Lower leg skin (tissue), 3 donors: ENCODE measurements around the gene BEAN1.

Experiments used
- POLR2A ChIP-seq, 2 donors: fragments of 450-650 bp; IDR thresholded peaks; one replicate each; pipeline ENCODE4 v1.6.1; 2016 to 2017; ENCODE audit warnings: antibody characterized with exemption in 2 of 2, mild to moderate bottlenecking in 1 of 2, moderate library complexity in 1 of 2
- TF ChIP-seq, protein P1 (sequence below), 3 donors: fragments of 450-650 bp; IDR thresholded peaks; one replicate each; pipeline ENCODE4 v1.5.1; 2016; ENCODE audit warnings: antibody characterized with exemption in 3 of 3, mild to moderate bottlenecking in 3 of 3, moderate library complexity in 2 of 3

DNA sequence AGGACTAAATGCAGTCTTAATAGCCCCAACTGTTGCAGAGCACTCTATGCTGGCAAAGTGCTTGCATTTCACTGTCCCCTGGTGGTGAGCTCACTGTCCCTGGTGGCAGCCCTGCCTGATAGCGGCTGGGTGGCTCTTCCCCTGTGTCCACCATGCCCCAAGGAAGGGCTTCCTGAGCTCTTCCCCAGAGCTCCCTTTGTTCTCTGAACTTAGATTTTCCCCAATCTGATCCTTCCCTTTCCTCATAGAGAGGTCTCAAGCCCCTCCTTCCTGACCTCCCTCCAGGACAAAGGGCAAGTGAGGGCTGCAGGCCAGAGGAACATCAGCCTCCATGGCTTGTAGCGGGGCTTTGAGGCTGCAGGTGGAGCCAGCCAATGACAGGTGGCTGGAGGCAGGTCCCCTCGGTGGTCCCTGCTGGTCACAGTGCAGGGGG, 17.0 kb downstream of the BEAN1 start:
- TF ChIP-seq, protein P1, sequence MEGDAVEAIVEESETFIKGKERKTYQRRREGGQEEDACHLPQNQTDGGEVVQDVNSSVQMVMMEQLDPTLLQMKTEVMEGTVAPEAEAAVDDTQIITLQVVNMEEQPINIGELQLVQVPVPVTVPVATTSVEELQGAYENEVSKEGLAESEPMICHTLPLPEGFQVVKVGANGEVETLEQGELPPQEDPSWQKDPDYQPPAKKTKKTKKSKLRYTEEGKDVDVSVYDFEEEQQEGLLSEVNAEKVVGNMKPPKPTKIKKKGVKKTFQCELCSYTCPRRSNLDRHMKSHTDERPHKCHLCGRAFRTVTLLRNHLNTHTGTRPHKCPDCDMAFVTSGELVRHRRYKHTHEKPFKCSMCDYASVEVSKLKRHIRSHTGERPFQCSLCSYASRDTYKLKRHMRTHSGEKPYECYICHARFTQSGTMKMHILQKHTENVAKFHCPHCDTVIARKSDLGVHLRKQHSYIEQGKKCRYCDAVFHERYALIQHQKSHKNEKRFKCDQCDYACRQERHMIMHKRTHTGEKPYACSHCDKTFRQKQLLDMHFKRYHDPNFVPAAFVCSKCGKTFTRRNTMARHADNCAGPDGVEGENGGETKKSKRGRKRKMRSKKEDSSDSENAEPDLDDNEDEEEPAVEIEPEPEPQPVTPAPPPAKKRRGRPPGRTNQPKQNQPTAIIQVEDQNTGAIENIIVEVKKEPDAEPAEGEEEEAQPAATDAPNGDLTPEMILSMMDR (IDR thresholded peaks at IDR 0.05) = no peak
- TF ChIP-seq POLR2A (IDR thresholded peaks at IDR 0.05) = no peak
